AG10803 (cell line): ENCODE results near the gene PATL2.
"Not testable (repeated sequence)": the region's sequence is repeated elsewhere in the genome, so short reads cannot be mapped to it uniquely, and the experiment has no call there.

Source experiments
- DNase-seq: peaks from one replicate; pipeline ENCODE4 v3.0.0; 2010; ENCODE audit warnings: low read depth
- H3K4me3 ChIP-seq: 2 replicates; pipeline ENCODE4 v1.5.1; 2011; ENCODE audit warnings: mild to moderate bottlenecking, low read length, control low read depth
- CTCF ChIP-seq: conservative IDR thresholded peaks from 2 replicates; pipeline ENCODE4 v1.5.1; 2011; ENCODE audit warnings: mild to moderate bottlenecking, low read length, control low read depth, inconsistent platforms

PATL2 gene

DNA sequence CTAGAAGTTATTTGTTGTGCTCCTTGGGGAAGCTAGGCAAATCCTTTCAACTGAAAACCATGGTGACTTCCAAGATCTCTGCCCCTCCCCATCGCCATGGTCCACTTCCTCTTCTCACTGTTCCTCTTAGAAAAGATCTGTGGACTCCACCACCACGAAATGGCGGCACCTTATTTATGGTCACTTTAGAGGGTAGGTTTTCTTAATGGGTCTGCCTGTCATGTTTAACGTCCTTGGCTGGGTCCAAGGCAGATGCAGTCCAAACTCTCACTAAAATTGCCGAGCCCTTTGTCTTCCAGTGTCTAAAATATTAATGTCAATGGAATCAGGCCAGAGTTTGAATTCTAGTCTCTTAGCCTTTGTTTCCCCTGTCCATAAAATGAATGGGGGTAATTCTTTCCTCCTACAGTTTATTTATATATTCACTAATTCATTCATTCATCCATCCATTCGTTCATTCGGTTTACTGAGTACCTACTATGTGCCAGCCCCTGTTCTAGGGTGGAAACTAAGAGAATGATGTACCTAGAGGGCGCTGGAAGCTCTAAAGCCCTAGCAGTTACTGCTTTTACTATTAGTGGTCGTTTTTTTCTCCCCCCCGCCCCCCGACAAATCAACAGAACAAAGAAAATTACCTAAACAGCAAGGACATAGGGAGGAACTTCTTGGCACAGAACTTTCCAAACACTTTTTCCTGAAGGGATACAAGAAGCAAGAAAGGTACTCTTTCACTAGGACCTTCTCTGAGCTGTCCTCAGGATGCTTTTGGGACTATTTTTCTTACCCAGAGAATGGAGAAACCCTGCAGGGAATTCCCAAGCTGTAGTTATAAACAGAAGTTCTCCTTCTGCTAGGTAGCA lies 657 bp downstream of the PATL2 start:
- peak overlapping the region; percentile 83 for H3K4me3 ChIP-seq
- peak; percentile 51 for TF ChIP-seq CTCF
- peak; percentile 22 for DNase-seq

- no peak overlapping the region for H3K4me3 ChIP-seq
- no peak for TF ChIP-seq CTCF
- DNase-seq: no peak
These were observed 4.0 kb downstream of the PATL2 start for GRCh38 chr15:44706946-44707636.

DNA sequence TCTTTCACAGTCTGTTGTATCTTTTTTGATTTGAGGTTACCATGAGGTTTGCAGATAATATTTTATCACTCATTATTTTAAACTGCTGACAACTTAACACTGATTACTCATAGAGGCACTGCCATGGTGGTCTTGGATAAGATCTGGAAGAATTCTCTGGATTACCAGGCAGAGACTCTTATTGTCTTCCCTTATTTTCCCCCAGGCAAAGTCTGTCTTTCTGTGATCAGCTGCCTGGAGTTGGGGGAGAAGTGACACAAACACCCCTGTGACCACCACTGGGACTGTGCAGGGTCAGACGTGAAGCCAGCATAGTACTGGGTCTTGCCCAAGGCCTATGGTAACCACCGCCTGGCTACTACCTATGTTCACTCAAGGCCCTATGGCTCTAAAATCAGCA lies 4.7 kb downstream of the PATL2 start:
- no peak overlapping the region for H3K4me3 ChIP-seq
- no peak for TF ChIP-seq CTCF
- no peak for DNase-seq

GRCh38 chr15:44705986-44706385 lies 5.1 kb downstream of the PATL2 start:
- H3K4me3 ChIP-seq: no peak overlapping the region
- no peak for TF ChIP-seq CTCF
- DNase-seq: no peak

DNA sequence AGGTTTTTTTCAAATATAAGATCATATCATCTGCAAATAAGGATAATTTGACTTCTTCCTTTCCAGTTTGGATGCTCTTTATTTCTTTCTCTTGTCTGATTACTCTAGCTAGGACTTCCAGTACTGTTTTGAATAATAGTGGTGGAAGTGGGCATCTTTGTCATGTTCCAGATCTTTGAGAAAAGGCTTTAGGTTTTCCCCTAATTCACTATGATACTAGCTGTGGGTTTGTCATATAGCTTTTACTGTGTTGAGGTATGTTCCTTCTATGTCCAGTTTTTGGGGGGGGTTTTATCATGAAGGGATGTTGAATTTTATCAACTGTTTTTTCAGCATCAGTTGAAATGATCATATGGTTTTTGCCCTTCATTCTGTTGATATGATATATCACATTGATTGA lies 10.4 kb downstream of the PATL2 start:
- not testable (repeated sequence) for H3K4me3 ChIP-seq, DNase-seq

DNA sequence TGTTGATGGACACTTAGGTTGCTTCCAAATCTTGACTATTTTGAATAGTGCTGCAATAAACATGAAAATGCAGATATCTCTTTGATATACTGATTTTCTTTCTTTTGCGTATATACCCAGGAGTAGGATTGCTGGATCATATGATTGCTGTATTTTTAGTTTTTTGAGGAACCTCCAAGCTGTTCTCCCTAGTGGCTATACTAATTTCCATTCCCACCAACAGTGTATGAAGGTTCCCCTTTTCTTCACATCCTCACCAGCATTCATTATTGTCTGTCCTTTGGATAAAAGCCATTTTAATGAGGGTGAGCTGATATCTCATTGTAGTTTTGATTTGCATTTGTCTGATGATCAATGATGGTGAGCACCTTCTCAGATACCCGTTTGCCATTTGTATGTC lies 12.5 kb downstream of the PATL2 start:
- H3K4me3 ChIP-seq: no peak overlapping the region
- no peak for TF ChIP-seq CTCF
- DNase-seq: no peak

DNA sequence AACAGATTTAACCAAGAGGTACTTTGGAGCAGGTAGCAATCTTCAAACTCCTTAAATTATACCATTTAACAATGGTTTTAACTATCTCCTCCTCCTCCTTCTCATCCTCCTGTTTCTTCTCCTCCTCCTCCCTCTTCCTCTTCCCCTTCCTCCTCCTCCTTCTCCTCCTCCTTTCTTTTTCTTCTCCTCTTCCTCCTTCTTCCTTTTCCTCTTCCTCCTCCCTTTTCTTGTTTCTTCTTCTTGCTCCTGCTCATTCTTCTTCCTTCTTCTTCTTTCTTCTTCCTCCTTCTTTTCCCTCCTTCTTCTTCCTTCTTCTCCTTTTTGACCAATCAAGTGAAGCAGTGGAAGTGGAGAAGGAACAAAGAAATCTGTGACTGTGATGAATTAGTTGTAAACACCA lies 14.1 kb downstream of the PATL2 start:
- no peak for TF ChIP-seq CTCF
- DNase-seq: no peak
- H3K4me3 ChIP-seq: no peak overlapping the region
